ENCODE measurements around the gene SPATS2. TPM values are rescaled to one million over a fixed set of nuclear protein-coding genes. Genes with fewer than 3 reads are reported as not detected.

SPATS2 gene
- total and polyA plus RNA-seq, 10 of the 15 experiments (the other 5 are each of a cell fraction or from before 2014, with no cell fraction given), result 9.0 to 54.2 (median 27.5) TPM

- no peaks in the 10 kb centered on the region for H3K36me3 ChIP-seq (ENCODE audit: control insufficient read depth in 2 of 2, insufficient read depth in 2 of 2, low read length in 1 of 2)
- H4K20me1 ChIP-seq (ENCODE audit: control insufficient read depth, insufficient read depth), result no peaks in the 10 kb centered on the region
- H3K27me3 ChIP-seq (replicated peaks in 1 of 2; ENCODE audit: control insufficient read depth in 2 of 2, insufficient read depth in 2 of 2, low read length in 1 of 2), result no peaks in the 10 kb centered on the region
- RAD21 ChIA-PET (ENCODE audit: unreplicated experiment), result interaction anchor here (0.9 to 5.5 kb wide), 4 partner anchors 18 to 147 kb away, joined by 3 to 33 read pairs (median 5); partner anchors contain the start of genes DNAJC22 and TROAP
- peak overlapping the region; percentile 76 for H3K4me2 ChIP-seq (ENCODE audit: control insufficient read depth, insufficient read depth)
- CTCF ChIA-PET, result interaction anchor here (0.7 to 18.7 kb wide), 7 partner anchors 8 to 149 kb away, joined by 3 to 712 read pairs (median 5); partner anchors contain the start of gene DNAJC22
- peaks cover 47% of the 10 kb centered on the region for H3K79me2 ChIP-seq (ENCODE audit: control insufficient read depth, insufficient read depth, low read length)
- peaks cover 5% of the 10 kb centered on the region for H3K4me1 ChIP-seq (ENCODE audit: control insufficient read depth, insufficient read depth, low read length)
- no peak overlapping the region for H3K9ac ChIP-seq (ENCODE audit: control insufficient read depth, insufficient read depth, low read length)
- peak overlapping the region; percentile 89; the same call in 1 of the 2 replicates for H3K4me3 ChIP-seq
- no peak overlapping the region for H2AFZ ChIP-seq (ENCODE audit: control insufficient read depth, low read depth, low read length)
- SMC1A ChIA-PET (ENCODE audit: uncharacterized antibody, unreplicated experiment), result interaction anchor here (0.6 to 25.7 kb wide), 5 partner anchors 8 to 148 kb away, joined by 3 to 740 read pairs (median 6); no protein-coding TSS in a partner anchor
- BruUV-seq (replicated peaks), result no TSS peak
- ATAC-seq, result no peak
- intact Hi-C loops (cut with micrococcal nuclease; ENCODE audit: unreplicated experiment), result loop anchor here (5.0 kb wide), 1 partner anchor 342 kb away; the partner anchor contains the start of gene FMNL3
- in situ Hi-C loops (cut with MboI), result no loop called here
- POLR2A ChIA-PET, result interaction anchor here (2.2 to 3.3 kb wide), 2 partner anchors 18 to 64 kb away, joined by 10 to 30 read pairs; partner anchors contain the start of gene DNAJC22
- DNase-seq (ENCODE audit: low read depth, low spot score), result no peak
- H3K27ac ChIP-seq (ENCODE audit: control insufficient read depth, insufficient read depth), result no peak overlapping the region
- TF ChIP-seq HDGF (IDR thresholded peaks at IDR 0.05) (no peak), RAD21 (IDR thresholded peaks at IDR 0.05; ENCODE audit: insufficient read depth, low read depth, low read length) (no peak), BHLHE40 (IDR thresholded peaks at IDR 0.05; ENCODE audit: borderline replicate concordance in 1 of 2, low read depth in 2 of 2, low read length in 1 of 2) (no peak), NKRF (conservative IDR thresholded peaks at IDR 0.05) (no peak), CBX3 (IDR thresholded peaks at IDR 0.05; ENCODE audit: borderline replicate concordance, low read depth) (no peak), CHD1 (IDR thresholded peaks at IDR 0.05; ENCODE audit: low read depth, low read length) (no peak), GABPA (IDR thresholded peaks at IDR 0.05; ENCODE audit: low read depth) (no peak)
- FAIRE-seq, result no peak
- 61% methylated on average over 5 of the region's 5 CpGs for WGBS (ENCODE audit: insufficient coverage, insufficient replicate concordance, low lambda C conversion rate, missing lambda C conversion rate)
- H3K9me3 ChIP-seq (replicated peaks; ENCODE audit: control insufficient read depth, insufficient read depth, low read length), result no peaks in the 10 kb centered on the region
Measured at GRCh38 chr12:49365542-49365941, 1.7 kb upstream of the SPATS2 start.
